A549 (cell line): ENCODE measurements around the gene SLIT1. TPM values are rescaled to one million over a fixed set of nuclear protein-coding genes. Genes with fewer than 3 reads are reported as not detected.

ENCODE experiments used
- ATAC-seq, 2 experiments: fragments of 200-7000 bp in 1 of 2; fragments of >200 bp in 1 of 2; cut with Nextera tagmentation in 1 of 2; cut with Tn5 transposase in 1 of 2; 3 replicates each; pipeline versions ENCODE4 v1.8.0 to v1.9.1; 2018 to 2020; ENCODE audit warnings: mild to moderate bottlenecking in 1 of 2, moderate library complexity in 1 of 2
- CTCF ChIA-PET: fragments of 300-600 bp; sonication (Branson Sonifier 250); formaldehyde crosslinking; extraction: SDS; loops from one replicate; lab custom pipeline; 2021; ENCODE audit warnings: antibody characterized with exemption, inconsistent platforms; lab: Yijun Ruan, JAX
- POLR2A ChIA-PET: fragments of 350-600 bp; formaldehyde crosslinking; extraction: SDS; loops from one replicate; lab custom pipeline; 2021; ENCODE audit warnings: antibody characterized with exemption, inconsistent platforms; lab: Yijun Ruan, JAX
- DNase-seq, 2 experiments: peaks; one replicate each; pipeline versions ENCODE4 v3.0.0 to v3.0.0-alpha.2; 2011 to 2016; ENCODE audit warnings: low read depth in 1 of 2, low spot score in 1 of 2
- FAIRE-seq: peaks from 2 replicates; lab custom pipeline; 2011; peaks lifted over from hg19 to GRCh38; lab: Jason Lieb, UNC
- H3K27ac ChIP-seq, 2 experiments: fragments of >200 bp; sonication (Bioruptor Twin); formaldehyde crosslinking; 3 replicates each; pipeline ENCODE4 v1.5.1; 2016 to 2017
- H3K4me1 ChIP-seq: fragments of >200 bp; sonication (Bioruptor Twin); formaldehyde crosslinking; 3 replicates; pipeline ENCODE4 v1.6.1; 2016
- H3K4me2 ChIP-seq: fragments of >200 bp; sonication (Bioruptor Twin); formaldehyde crosslinking; 3 replicates; pipeline ENCODE4 v1.6.1; 2016
- H3K4me3 ChIP-seq: fragments of >200 bp; sonication (Bioruptor Twin); formaldehyde crosslinking; 3 replicates; pipeline ENCODE4 v1.5.1; 2016
- H3K9me3 ChIP-seq: fragments of >200 bp; sonication (Bioruptor Twin); formaldehyde crosslinking; 3 replicates; pipeline ENCODE4 v1.6.1; 2016
- BCL3 ChIP-seq: fragments of >200 bp; sonication (Bioruptor Twin); formaldehyde crosslinking; IDR thresholded peaks from 3 replicates; pipeline ENCODE4 v1.6.1; 2016
- BHLHE40 ChIP-seq: IDR thresholded peaks from 2 replicates; pipeline ENCODE4 v1.6.1; 2012; ENCODE audit warnings: low read depth, low read length, inconsistent platforms
- CBX8 ChIP-seq: fragments of 200-600 bp; sonication (generic); IDR thresholded peaks from 2 replicates; pipeline ENCODE4 v1.6.1; 2016
- CEBPB ChIP-seq, 2 experiments: fragments of >200 bp in 1 of 2; sonication (Bioruptor Twin) in 1 of 2; formaldehyde crosslinking in 1 of 2; IDR thresholded peaks; 2 replicates each; pipeline ENCODE4 v1.6.1; 2012 to 2016
- CTCF ChIP-seq: fragments of >200 bp; sonication (Bioruptor Twin); formaldehyde crosslinking; IDR thresholded peaks from 3 replicates; pipeline ENCODE4 v1.5.1; 2016
- EHF ChIP-seq: fragments of 250-450 bp; sonication (Bioruptor Pico); IDR thresholded peaks from 2 replicates; pipeline ENCODE4 v1.5.0; 2020; ENCODE audit warnings: mild to moderate bottlenecking
- EHMT2 ChIP-seq: fragments of 200-600 bp; sonication (generic); IDR thresholded peaks from 2 replicates; pipeline ENCODE4 v1.6.1; 2016; ENCODE audit warnings: antibody characterized with exemption, low read depth, mild to moderate bottlenecking, moderate library complexity
- ELK1 ChIP-seq: fragments of 150-350 bp; IDR thresholded peaks from 2 replicates; pipeline ENCODE4 v1.6.1; 2014; ENCODE audit warnings: low read depth, mild to moderate bottlenecking, low read length
- ESRRA ChIP-seq: fragments of 150-350 bp; IDR thresholded peaks from 2 replicates; pipeline ENCODE4 v1.6.1; 2014; ENCODE audit warnings: mild to moderate bottlenecking, low read length, borderline replicate concordance
- FOSB ChIP-seq: fragments of 250-450 bp; sonication (Bioruptor Pico); IDR thresholded peaks from 2 replicates; pipeline ENCODE4 v1.5.0; 2020; ENCODE audit warnings: mild to moderate bottlenecking, moderate library complexity
- FOSL2 ChIP-seq, 2 experiments: fragments of 450-650 bp in 1 of 2; fragments of >200 bp in 1 of 2; sonication (Bioruptor Twin) in 1 of 2; formaldehyde crosslinking; IDR thresholded peaks; 2 replicates each; pipeline versions ENCODE4 v1.5.0 to v1.6.1; 2016 to 2020; ENCODE audit warnings: mild to moderate bottlenecking in 1 of 2, moderate library complexity in 1 of 2
- FOXS1 ChIP-seq: fragments of 250-450 bp; sonication (Bioruptor Pico); IDR thresholded peaks from 2 replicates; pipeline ENCODE4 v1.5.0; 2020; ENCODE audit warnings: mild to moderate bottlenecking, moderate library complexity
- HEYL ChIP-seq: fragments of 250-450 bp; sonication (Bioruptor Pico); IDR thresholded peaks from 2 replicates; pipeline ENCODE4 v1.8.0; 2021; ENCODE audit warnings: mild to moderate bottlenecking, moderate library complexity
- HOXA7 ChIP-seq: fragments of 250-450 bp; sonication (Bioruptor Pico); IDR thresholded peaks from 2 replicates; pipeline ENCODE4 v1.5.0; 2020; ENCODE audit warnings: mild to moderate bottlenecking, moderate library complexity
- HOXB13 ChIP-seq: fragments of 250-450 bp; sonication (Bioruptor Pico); IDR thresholded peaks from 2 replicates; pipeline ENCODE4 v1.5.0; 2020; ENCODE audit warnings: low read depth, mild to moderate bottlenecking, moderate library complexity
- JUNB ChIP-seq: fragments of >200 bp; sonication (Bioruptor Twin); formaldehyde crosslinking; IDR thresholded peaks from 2 replicates; pipeline ENCODE4 v1.6.1; 2016
- KDM1A ChIP-seq: fragments of 200-600 bp; sonication (generic); IDR thresholded peaks from 2 replicates; pipeline ENCODE4 v1.6.1; 2016; ENCODE audit warnings: low read depth, mild to moderate bottlenecking
- MYC ChIP-seq: IDR thresholded peaks from 2 replicates; pipeline ENCODE4 v1.6.1; 2012; ENCODE audit warnings: mild to moderate bottlenecking, inconsistent platforms, low read length, improper control_type of control experiment, borderline replicate concordance
- POLR2AphosphoS2 ChIP-seq: conservative IDR thresholded peaks from 2 replicates; pipeline ENCODE4 v1.6.1; 2012; ENCODE audit warnings: low read length, improper control_type of control experiment, inconsistent platforms
- RARB ChIP-seq: fragments of 250-450 bp; sonication (Bioruptor Pico); IDR thresholded peaks from 2 replicates; pipeline ENCODE4 v1.8.0; 2021; ENCODE audit warnings: mild to moderate bottlenecking, moderate library complexity
- RCOR1 ChIP-seq: fragments of 150-350 bp; IDR thresholded peaks from 2 replicates; pipeline ENCODE4 v1.6.1; 2014; ENCODE audit warnings: antibody characterized with exemption, low read length, low read depth
- RFX5 ChIP-seq: fragments of 450-650 bp; IDR thresholded peaks from 2 replicates; pipeline ENCODE4 v1.7.1; 2014; ENCODE audit warnings: antibody characterized with exemption, mild to moderate bottlenecking, moderate library complexity
- USF2 ChIP-seq: fragments of 450-650 bp; IDR thresholded peaks from 2 replicates; pipeline ENCODE4 v1.6.1; 2014; ENCODE audit warnings: antibody characterized with exemption
- ZC3H11A ChIP-seq: fragments of 450-650 bp; IDR thresholded peaks from 2 replicates; pipeline ENCODE4 v1.6.1; 2014; ENCODE audit warnings: antibody characterized with exemption, mild to moderate bottlenecking
- ZSCAN20 ChIP-seq: fragments of 250-450 bp; sonication (Bioruptor Pico); IDR thresholded peaks from 2 replicates; pipeline ENCODE4 v1.8.0; 2022; ENCODE audit warnings: mild to moderate bottlenecking, moderate library complexity
- WGBS: methylation state at CpG from one replicate; pipeline ENCODE4 v1.1.6; 2017; ENCODE audit errors: missing lambda C conversion rate; 5-methylcytosine and 5-hydroxymethylcytosine counted together
- polyA plus RNA-seq, 4 experiments: library from polyadenylated mRNA; depleted of rRNA in 3 of 4; stranded (reverse); fragments of >200 nt; fragmentation: RNase III in 1 of 4; extraction: RNeasy Plus Mini Kit Qiagen cat#74134 plus additional on column Dnase treatment in 1 of 4; gene quantifications; 2 replicates in 3 of 4; 3 replicates in 1 of 4; pipeline ENCODE4 v1.2.3, GENCODE V29; 2011 to 2017

SLIT1 gene
- polyA plus RNA-seq, 2 of the 4 experiments (the other 2 are of a cell fraction): 0.05 to 0.09 TPM

GRCh38 chr10:97136756-97137155 lies 49.0 kb downstream of the SLIT1 start:
- TF ChIP-seq MYC: no peak
- TF ChIP-seq FOSB (CRISPR knock-in tag): no peak
- TF ChIP-seq FOXS1 (CRISPR knock-in tag): no peak
- TF ChIP-seq BCL3: no peak
- TF ChIP-seq CBX8: no peak
- TF ChIP-seq ESRRA: no peak
- TF ChIP-seq HOXA7 (CRISPR knock-in tag): no peak
- TF ChIP-seq POLR2AphosphoS2: no peak
- no peak for TF ChIP-seq ELK1
- TF ChIP-seq HOXB13: no peak
- no peak for TF ChIP-seq RARB (CRISPR knock-in tag)
- TF ChIP-seq KDM1A: no peak
- TF ChIP-seq CTCF: no peak
- TF ChIP-seq RCOR1: no peak
- DNase-seq (no peak), FAIRE-seq (no peak), ATAC-seq (no peak)
- ChIA-PET POLR2A (no interaction called here), CTCF (interaction anchor here (0.9 to 4.8 kb wide), 9 partner anchors 9 to 740 kb away, joined by 3 to 34 read pairs (median 4); no protein-coding TSS in a partner anchor)
- H3K4me1 ChIP-seq: no peaks in the 10 kb centered on the region
- no peaks in the 10 kb centered on the region for H3K9me3 ChIP-seq
- WGBS: 48% methylated on average over 3 of the region's 3 CpGs
- H3K27ac ChIP-seq: no peak overlapping the region
- H3K4me3 ChIP-seq: no peak overlapping the region
- no peak overlapping the region for H3K4me2 ChIP-seq

- Histone ChIP-seq H3K9me3 (no peaks in the 10 kb centered on the region), H3K27ac (no peak overlapping the region), H3K4me2 (no peak overlapping the region), H3K4me1 (no peaks in the 10 kb centered on the region), H3K4me3 (no peak overlapping the region)
- no peak for FAIRE-seq
- WGBS: 43% methylated on average over 8 of the region's 11 CpGs
- DNase-seq: no peak
- no peak for ATAC-seq
- TF ChIP-seq KDM1A (no peak), HOXB13 (no peak), CEBPB (IDR thresholded peaks at IDR 0.05) (no peak), USF2 (no peak), HEYL (CRISPR knock-in tag) (no peak), EHMT2 (no peak), RARB (CRISPR knock-in tag) (no peak), ELK1 (no peak), RFX5 (no peak), BCL3 (no peak), JUNB (no peak), FOSL2 (IDR thresholded peaks at IDR 0.05) (no peak), FOSL2 (CRISPR knock-in tag; IDR thresholded peaks at IDR 0.05) (no peak), BHLHE40 (no peak), ZSCAN20 (CRISPR knock-in tag) (no peak), ZC3H11A (no peak), EHF (CRISPR knock-in tag) (no peak)
- POLR2A ChIA-PET: no interaction called here
- CTCF ChIA-PET: interaction anchor here (1.2 to 4.8 kb wide), 2 partner anchors 67 to 76 kb away, joined by 3 to 34 read pairs; no protein-coding TSS in a partner anchor
These were observed 50.3 kb downstream of the SLIT1 start for GRCh38 chr10:97135464-97135863.
